ENCODE results near the gene ERC2.

Gene ERC2

GRCh38 chr3:55714057-55714456 lies 754.2 kb downstream of the ERC2 start:
- no peaks in the 10 kb centered on the region for H4K20me1 ChIP-seq (ENCODE audit: low read depth, low read length)
- H3F3A ChIP-seq (ENCODE audit: insufficient read depth), result no peaks in the 10 kb centered on the region
- no peaks in the 10 kb centered on the region for H3K9me3 ChIP-seq (ENCODE audit: insufficient read depth, low read length)
- no peak overlapping the region for H2AFZ ChIP-seq (ENCODE audit: low read depth, low read length, severe bottlenecking)
- H3K4me2 ChIP-seq (ENCODE audit: low read depth, low read length, poor library complexity, severe bottlenecking), result no peak overlapping the region
- no peak for TF ChIP-seq EZH2phosphoT487 (conservative IDR thresholded peaks at IDR 0.05; ENCODE audit: low read length)
- no peak for TF ChIP-seq CTCF (IDR thresholded peaks at IDR 0.05; ENCODE audit: insufficient read depth, low read length, poor library complexity, severe bottlenecking)
- H3K79me2 ChIP-seq (ENCODE audit: insufficient read depth, low read length), result no peaks in the 10 kb centered on the region
- H3K36me3 ChIP-seq (ENCODE audit: low read length), result no peaks in the 10 kb centered on the region
- no peak overlapping the region for H3K4me3 ChIP-seq (ENCODE audit: insufficient read depth, low read length, poor library complexity, severe bottlenecking)
- no peak overlapping the region for H3K27ac ChIP-seq (ENCODE audit: low read depth, low read length)
- no peak overlapping the region for H3K9ac ChIP-seq (ENCODE audit: low read length)
- no peaks in the 10 kb centered on the region for H3K27me3 ChIP-seq (ENCODE audit: low read length)
- H3K9me2 ChIP-seq (replicated peaks; ENCODE audit: insufficient read depth, low read length), result no peaks in the 10 kb centered on the region

GRCh38 chr3:55711646-55712045 lies 756.6 kb downstream of the ERC2 start:
- Histone ChIP-seq H3K27me3 (ENCODE audit: low read length) (no peaks in the 10 kb centered on the region), H3K27ac (ENCODE audit: low read depth, low read length) (no peak overlapping the region), H3K4me3 (ENCODE audit: insufficient read depth, low read length, poor library complexity, severe bottlenecking) (no peak overlapping the region), H2AFZ (ENCODE audit: low read depth, low read length, severe bottlenecking) (no peak overlapping the region), H3K36me3 (ENCODE audit: low read length) (no peaks in the 10 kb centered on the region), H3K9me2 (replicated peaks; ENCODE audit: insufficient read depth, low read length) (no peaks in the 10 kb centered on the region), H3K9me3 (ENCODE audit: insufficient read depth, low read length) (no peaks in the 10 kb centered on the region), H3K4me2 (ENCODE audit: low read depth, low read length, poor library complexity, severe bottlenecking) (no peak overlapping the region), H3K79me2 (ENCODE audit: insufficient read depth, low read length) (no peaks in the 10 kb centered on the region), H3F3A (ENCODE audit: insufficient read depth) (no peaks in the 10 kb centered on the region), H4K20me1 (ENCODE audit: low read depth, low read length) (no peaks in the 10 kb centered on the region), H3K9ac (ENCODE audit: low read length) (no peak overlapping the region)
- no peak for TF ChIP-seq CTCF (IDR thresholded peaks at IDR 0.05; ENCODE audit: insufficient read depth, low read length, poor library complexity, severe bottlenecking)
- TF ChIP-seq EZH2phosphoT487 (conservative IDR thresholded peaks at IDR 0.05; ENCODE audit: low read length), result no peak

- no peaks in the 10 kb centered on the region for H3K79me2 ChIP-seq (ENCODE audit: insufficient read depth, low read length)
- H3K4me3 ChIP-seq (ENCODE audit: insufficient read depth, low read length, poor library complexity, severe bottlenecking), result no peak overlapping the region
- no peak overlapping the region for H2AFZ ChIP-seq (ENCODE audit: low read depth, low read length, severe bottlenecking)
- H3K4me2 ChIP-seq (ENCODE audit: low read depth, low read length, poor library complexity, severe bottlenecking), result no peak overlapping the region
- H3K9ac ChIP-seq (ENCODE audit: low read length), result no peak overlapping the region
- H3K27me3 ChIP-seq (ENCODE audit: low read length), result no peaks in the 10 kb centered on the region
- H3K9me2 ChIP-seq (replicated peaks; ENCODE audit: insufficient read depth, low read length), result no peaks in the 10 kb centered on the region
- no peaks in the 10 kb centered on the region for H3K36me3 ChIP-seq (ENCODE audit: low read length)
- H3K27ac ChIP-seq (ENCODE audit: low read depth, low read length), result no peak overlapping the region
- H4K20me1 ChIP-seq (ENCODE audit: low read depth, low read length), result no peaks in the 10 kb centered on the region
- TF ChIP-seq CTCF (IDR thresholded peaks at IDR 0.05; ENCODE audit: insufficient read depth, low read length, poor library complexity, severe bottlenecking) (no peak), EZH2phosphoT487 (conservative IDR thresholded peaks at IDR 0.05; ENCODE audit: low read length) (no peak)
- no peaks in the 10 kb centered on the region for H3F3A ChIP-seq (ENCODE audit: insufficient read depth)
- H3K9me3 ChIP-seq (ENCODE audit: insufficient read depth, low read length), result no peaks in the 10 kb centered on the region
Measured at GRCh38 chr3:55709411-55710012, 758.8 kb downstream of the ERC2 start.

Measured in SU-DHL-6 (cell line).